Measurements from ENCODE around the gene GCC1. TPM values are rescaled to one million over a fixed set of nuclear protein-coding genes. Genes with fewer than 3 reads are reported as not detected.
A peak's percentile ranks its signal among the peaks of the same experiment; 100 is the strongest.

The GCC1 gene
- total and polyA plus RNA-seq, 4 donors, result 3.5 to 15.8 (median 12.1) TPM

DNA sequence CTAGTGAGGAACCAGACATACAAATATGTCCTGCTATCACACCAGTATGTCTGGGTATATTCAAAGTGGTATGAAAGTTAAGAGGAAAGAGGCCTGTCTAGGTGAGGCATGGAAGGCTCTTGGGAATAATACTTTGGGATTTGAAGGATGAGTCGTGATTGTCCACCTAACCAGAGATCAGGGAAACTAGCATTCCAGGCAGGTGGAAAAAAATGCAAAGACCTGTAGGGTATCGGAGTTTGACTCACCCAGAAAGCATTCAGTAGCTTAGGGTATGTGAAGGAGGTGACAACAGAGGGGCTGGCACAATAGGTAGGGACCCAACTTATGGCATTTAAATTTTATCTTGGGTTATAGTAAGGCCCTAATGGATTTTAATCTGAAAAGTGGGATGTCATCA lies 950 bp upstream of the GCC1 start:
- ATAC-seq (ENCODE audit: insufficient read depth, low FRiP score), result no peak
- TF ChIP-seq, protein P1, sequence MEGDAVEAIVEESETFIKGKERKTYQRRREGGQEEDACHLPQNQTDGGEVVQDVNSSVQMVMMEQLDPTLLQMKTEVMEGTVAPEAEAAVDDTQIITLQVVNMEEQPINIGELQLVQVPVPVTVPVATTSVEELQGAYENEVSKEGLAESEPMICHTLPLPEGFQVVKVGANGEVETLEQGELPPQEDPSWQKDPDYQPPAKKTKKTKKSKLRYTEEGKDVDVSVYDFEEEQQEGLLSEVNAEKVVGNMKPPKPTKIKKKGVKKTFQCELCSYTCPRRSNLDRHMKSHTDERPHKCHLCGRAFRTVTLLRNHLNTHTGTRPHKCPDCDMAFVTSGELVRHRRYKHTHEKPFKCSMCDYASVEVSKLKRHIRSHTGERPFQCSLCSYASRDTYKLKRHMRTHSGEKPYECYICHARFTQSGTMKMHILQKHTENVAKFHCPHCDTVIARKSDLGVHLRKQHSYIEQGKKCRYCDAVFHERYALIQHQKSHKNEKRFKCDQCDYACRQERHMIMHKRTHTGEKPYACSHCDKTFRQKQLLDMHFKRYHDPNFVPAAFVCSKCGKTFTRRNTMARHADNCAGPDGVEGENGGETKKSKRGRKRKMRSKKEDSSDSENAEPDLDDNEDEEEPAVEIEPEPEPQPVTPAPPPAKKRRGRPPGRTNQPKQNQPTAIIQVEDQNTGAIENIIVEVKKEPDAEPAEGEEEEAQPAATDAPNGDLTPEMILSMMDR (IDR thresholded peaks at IDR 0.05; ENCODE audit: control extremely low read depth, extremely low read depth), result no peak
- H3K9ac ChIP-seq (ENCODE audit: insufficient read depth in 1 of 2, low read length in 2 of 2), result no peak overlapping the region
- no peak for DNase-seq
- peaks cover 6 to 26% (median 24%) of the 10 kb centered on the region in 4 donors for H3K36me3 ChIP-seq (ENCODE audit: control insufficient read depth in 4 of 4, insufficient read depth in 4 of 4, low read length in 4 of 4)
- 94% methylated on average over 2 of the region's 2 CpGs for WGBS, 2 donors
- peaks cover 6 to 47% (median 28%) of the 10 kb centered on the region in 5 donors for H3K4me1 ChIP-seq (ENCODE audit: control insufficient read depth in 5 of 5, insufficient read depth in 5 of 5, low read length in 5 of 5)
- no peak overlapping the region for H3K4me3 ChIP-seq
- H3K9me3 ChIP-seq (ENCODE audit: control insufficient read depth in 4 of 4, insufficient read depth in 3 of 4, low read length in 3 of 4), result no peaks in the 10 kb centered on the region
- H3K27ac ChIP-seq (ENCODE audit: low read depth in 1 of 2, low read length in 1 of 2), result peak overlapping the region in 1 of 2 donors; percentile 89
- no peaks in the 10 kb centered on the region for H3K27me3 ChIP-seq (ENCODE audit: control insufficient read depth in 3 of 3, insufficient read depth in 3 of 3, low read length in 2 of 3)

DNA sequence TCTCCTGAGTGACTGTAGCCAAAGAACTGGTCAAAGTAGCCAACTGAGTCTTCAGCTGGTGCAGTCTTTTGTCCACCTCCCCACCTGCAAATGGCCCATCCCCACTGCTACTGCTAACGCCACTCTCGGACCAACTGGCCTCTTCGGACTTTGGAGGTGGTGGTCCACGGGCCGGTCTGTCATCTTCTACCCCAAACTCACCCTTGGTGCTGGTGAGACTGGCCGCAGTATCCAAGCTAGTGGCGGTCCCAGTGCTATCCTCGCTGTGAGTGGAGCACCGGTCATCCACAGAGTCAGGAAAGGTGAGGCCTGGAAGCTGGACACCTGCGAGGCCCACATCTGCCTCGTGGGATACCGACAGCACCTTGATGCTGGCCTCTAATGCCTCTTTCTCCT lies 750 bp downstream of the GCC1 start:
- peaks cover 6 to 45% (median 30%) of the 10 kb centered on the region in 5 donors for H3K4me1 ChIP-seq (ENCODE audit: control insufficient read depth in 5 of 5, insufficient read depth in 5 of 5, low read length in 5 of 5)
- peak overlapping the region in 1 of 2 donors; percentile 95 for H3K27ac ChIP-seq (ENCODE audit: low read depth in 1 of 2, low read length in 1 of 2)

DNA sequence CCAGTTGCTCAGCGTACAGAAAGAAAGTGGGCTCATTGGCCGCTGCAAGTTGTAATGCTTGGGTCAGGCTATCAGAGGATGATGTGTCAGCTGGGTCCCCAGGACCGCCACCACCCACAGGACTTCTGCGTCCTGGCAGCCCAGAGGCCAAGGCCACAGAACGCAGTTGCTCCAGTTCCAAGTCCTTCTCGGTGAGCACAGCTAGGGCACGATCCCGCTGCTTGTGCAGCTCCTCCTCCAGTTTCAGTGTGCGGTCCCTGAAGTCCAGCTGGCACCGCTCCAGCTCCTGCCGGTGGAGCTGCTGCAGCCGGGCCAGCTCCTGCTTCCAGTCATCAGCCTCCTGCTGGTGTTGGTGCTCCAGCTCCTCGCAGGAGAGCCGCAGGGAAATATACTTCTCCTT lies 3.0 kb downstream of the GCC1 start:
- Histone ChIP-seq H3K9ac (ENCODE audit: insufficient read depth in 1 of 2, low read length in 2 of 2) (no peak overlapping the region), H3K36me3 (ENCODE audit: control insufficient read depth in 4 of 4, insufficient read depth in 4 of 4, low read length in 4 of 4) (peaks cover 10 to 24% (median 18%) of the 10 kb centered on the region in 4 donors), H3K4me3 (no peak overlapping the region), H3K4me1 (ENCODE audit: control insufficient read depth in 5 of 5, insufficient read depth in 5 of 5, low read length in 5 of 5) (peaks cover 6 to 30% (median 26%) of the 10 kb centered on the region in 5 donors), H3K27me3 (ENCODE audit: control insufficient read depth in 3 of 3, insufficient read depth in 3 of 3, low read length in 2 of 3) (no peaks in the 10 kb centered on the region), H3K9me3 (ENCODE audit: control insufficient read depth in 4 of 4, insufficient read depth in 3 of 4, low read length in 3 of 4) (no peaks in the 10 kb centered on the region), H3K27ac (ENCODE audit: low read depth in 1 of 2, low read length in 1 of 2) (no peak overlapping the region)
- TF ChIP-seq, protein P1 (IDR thresholded peaks at IDR 0.05; ENCODE audit: control extremely low read depth, extremely low read depth), result no peak
- WGBS, 2 donors, result 78 to 85% methylated on average over 14 of the region's 14 CpGs
- ATAC-seq (ENCODE audit: insufficient read depth, low FRiP score) (no peak), DNase-seq (peak; percentile 28 to 60 (median 33))

More for the DNA sequence above, 750 bp downstream of the GCC1 start:
- DNase-seq (no peak), ATAC-seq (ENCODE audit: insufficient read depth, low FRiP score) (no peak)
- peak overlapping the region; percentile 68 for H3K4me3 ChIP-seq
- peak overlapping the region; percentile 87 to 89 for H3K9ac ChIP-seq (ENCODE audit: insufficient read depth in 1 of 2, low read length in 2 of 2)
- TF ChIP-seq, protein P1 (IDR thresholded peaks at IDR 0.05; ENCODE audit: control extremely low read depth, extremely low read depth), result no peak
- WGBS, 2 donors, result 30 to 39% methylated on average over 12 of the region's 12 CpGs
- peaks cover 10 to 22% (median 16%) of the 10 kb centered on the region in 4 donors for H3K36me3 ChIP-seq (ENCODE audit: control insufficient read depth in 4 of 4, insufficient read depth in 4 of 4, low read length in 4 of 4)
- no peaks in the 10 kb centered on the region for H3K27me3 ChIP-seq (ENCODE audit: control insufficient read depth in 3 of 3, insufficient read depth in 3 of 3, low read length in 2 of 3)
- H3K9me3 ChIP-seq (ENCODE audit: control insufficient read depth in 4 of 4, insufficient read depth in 3 of 4, low read length in 3 of 4), result no peaks in the 10 kb centered on the region

DNA sequence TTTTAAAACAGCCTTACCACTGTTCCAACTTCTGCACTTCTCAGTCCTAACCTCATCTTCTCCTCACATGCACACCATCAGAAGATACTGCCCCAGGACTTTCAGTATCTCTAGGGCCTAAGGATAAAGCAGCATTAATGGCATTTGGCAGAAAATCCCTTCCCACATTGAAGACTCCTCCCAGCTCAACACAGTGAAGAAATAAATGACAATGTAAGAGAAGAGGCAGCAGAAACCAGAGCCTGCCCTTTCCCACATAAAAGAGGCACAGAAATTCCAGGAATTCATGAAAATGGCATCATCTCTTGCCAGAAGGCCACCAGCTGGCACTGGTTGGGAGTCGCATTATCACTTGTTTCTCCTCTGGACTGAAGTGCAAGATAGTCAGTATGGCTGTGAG lies 3.7 kb downstream of the GCC1 start:
- H3K27me3 ChIP-seq (ENCODE audit: control insufficient read depth in 3 of 3, insufficient read depth in 3 of 3, low read length in 2 of 3), result no peaks in the 10 kb centered on the region
- H3K36me3 ChIP-seq (ENCODE audit: control insufficient read depth in 4 of 4, insufficient read depth in 4 of 4, low read length in 4 of 4), result peaks cover 10 to 24% (median 19%) of the 10 kb centered on the region in 4 donors
- H3K27ac ChIP-seq (ENCODE audit: low read depth in 1 of 2, low read length in 1 of 2), result no peak overlapping the region
- DNase-seq (no peak), ATAC-seq (ENCODE audit: insufficient read depth, low FRiP score) (no peak)
- 92 to 95% methylated on average over 1 of the region's 1 CpG for WGBS, 2 donors
- no peaks in the 10 kb centered on the region for H3K9me3 ChIP-seq (ENCODE audit: control insufficient read depth in 4 of 4, insufficient read depth in 3 of 4, low read length in 3 of 4)
- H3K4me1 ChIP-seq (ENCODE audit: control insufficient read depth in 5 of 5, insufficient read depth in 5 of 5, low read length in 5 of 5), result peaks cover 6 to 28% (median 26%) of the 10 kb centered on the region in 5 donors
- TF ChIP-seq, protein P1 (IDR thresholded peaks at IDR 0.05; ENCODE audit: control extremely low read depth, extremely low read depth), result no peak
- no peak overlapping the region for H3K9ac ChIP-seq (ENCODE audit: insufficient read depth in 1 of 2, low read length in 2 of 2)
- H3K4me3 ChIP-seq, result no peak overlapping the region
